IMR-90 (cell line): ENCODE measurements around the gene WFDC10A. TPM values are rescaled to one million over a fixed set of nuclear protein-coding genes. Genes with fewer than 3 reads are reported as not detected.

ENCODE experiments used
- ATAC-seq: fragments of 200-7000 bp; cut with Tn5 transposase; 2 replicates; pipeline ENCODE4 v1.9.1; 2020; ENCODE audit warnings: low read depth, mild to moderate bottlenecking, moderate library complexity
- BruUV-seq: library from RNA; stranded (reverse); fragments of 400-500 nt; replicated peaks from 2 replicates; lab custom pipeline; 2021; lab: Mats Ljungman, UMichigan
- CTCF ChIA-PET: fragments of 300-600 bp; formaldehyde crosslinking; extraction: SDS; loops from one replicate; lab custom pipeline; 2021; ENCODE audit warnings: antibody characterized with exemption; lab: Yijun Ruan, JAX
- POLR2A ChIA-PET: fragments of 300-600 bp; sonication (Branson Sonifier 250); formaldehyde crosslinking; loops from one replicate; lab custom pipeline; 2022; ENCODE audit warnings: antibody characterized with exemption; ENCODE audit not compliant: unreplicated experiment; lab: Charles Lee
- DNase-seq: peaks from one replicate; pipeline ENCODE4 v3.0.0; 2013
- H2AFZ ChIP-seq: replicated peaks from 2 replicates; pipeline ENCODE3; 2013; ENCODE audit warnings: low read length, mild to moderate bottlenecking; ENCODE audit not compliant: poor library complexity
- H2AK5ac ChIP-seq: 2 replicates; pipeline ENCODE4 v1.6.1; 2013; ENCODE audit warnings: low read depth, low read length, inconsistent platforms
- H2AK9ac ChIP-seq: replicated peaks from 2 replicates; pipeline ENCODE3; 2013; ENCODE audit warnings: mild to moderate bottlenecking, low read depth, low read length, moderate library complexity; ENCODE audit not compliant: poor library complexity
- H2BK120ac ChIP-seq: 2 replicates; pipeline ENCODE4 v1.6.1; 2013; ENCODE audit warnings: low read depth, low read length, inconsistent platforms
- H2BK15ac ChIP-seq: 3 replicates; pipeline ENCODE4 v1.6.1; 2013; ENCODE audit warnings: low read depth, low read length, inconsistent platforms
- H2BK20ac ChIP-seq: 2 replicates; pipeline ENCODE4 v1.6.1; 2013; ENCODE audit warnings: low read depth, mild to moderate bottlenecking, inconsistent platforms, low read length, moderate library complexity
- H2BK5ac ChIP-seq: 2 replicates; pipeline ENCODE4 v1.6.1; 2013; ENCODE audit warnings: mild to moderate bottlenecking, low read depth, low read length, inconsistent platforms; ENCODE audit not compliant: poor library complexity, severe bottlenecking
- H3K14ac ChIP-seq: replicated peaks from 2 replicates; pipeline ENCODE4 v1.6.1; 2013; ENCODE audit warnings: low read depth, low read length, inconsistent platforms
- H3K18ac ChIP-seq: 2 replicates; pipeline ENCODE4 v1.6.1; 2013; ENCODE audit warnings: low read depth, low read length, control low read depth
- H3K23ac ChIP-seq: 2 replicates; pipeline ENCODE4 v1.6.1; 2013; ENCODE audit warnings: low read depth, low read length, inconsistent platforms
- H3K27ac ChIP-seq: 2 replicates; pipeline ENCODE4 v1.5.1; 2013; ENCODE audit warnings: mild to moderate bottlenecking, control low read depth, low read length; ENCODE audit not compliant: insufficient read depth
- H3K27me3 ChIP-seq: 2 replicates; pipeline ENCODE4 v1.6.1; 2013; ENCODE audit warnings: low read length; ENCODE audit not compliant: control insufficient read depth, insufficient read depth
- H3K36me3 ChIP-seq: 2 replicates; pipeline ENCODE4 v1.6.1; 2013; ENCODE audit warnings: low read length, mixed read lengths; ENCODE audit not compliant: control insufficient read depth, insufficient read depth
- H3K4ac ChIP-seq: 2 replicates; pipeline ENCODE4 v1.6.1; 2013; ENCODE audit warnings: low read depth, low read length, inconsistent platforms
- H3K4me1 ChIP-seq: 2 replicates; pipeline ENCODE4 v1.6.1; 2013; ENCODE audit warnings: low read length, mixed read lengths; ENCODE audit not compliant: control insufficient read depth, insufficient read depth
- H3K4me2 ChIP-seq: 2 replicates; pipeline ENCODE4 v1.6.1; 2013; ENCODE audit warnings: low read depth, mild to moderate bottlenecking, control low read depth, low read length, moderate library complexity
- H3K4me3 ChIP-seq: 2 replicates; pipeline ENCODE4 v1.5.1; 2013; ENCODE audit warnings: low read depth, mild to moderate bottlenecking, control low read depth, low read length, moderate library complexity; ENCODE audit not compliant: insufficient read depth
- H3K56ac ChIP-seq: 2 replicates; pipeline ENCODE4 v1.6.1; 2013; ENCODE audit warnings: low read length, inconsistent platforms; ENCODE audit not compliant: insufficient read depth; ENCODE audit errors: extremely low read depth
- H3K79me1 ChIP-seq, 2 experiments: 2 replicates each; pipeline ENCODE4 v1.6.1; 2013; ENCODE audit warnings: low read length in 2 of 2, inconsistent platforms in 1 of 2, low read depth in 1 of 2
- H3K9ac ChIP-seq: 2 replicates; pipeline ENCODE4 v1.6.1; 2013; ENCODE audit warnings: low read depth, low read length, control low read depth
- H3K9me1 ChIP-seq: 2 replicates; pipeline ENCODE4 v1.6.1; 2013; ENCODE audit warnings: low read length, inconsistent platforms; ENCODE audit not compliant: insufficient read depth
- H3K9me3 ChIP-seq: 2 replicates; pipeline ENCODE4 v1.6.1; 2013; ENCODE audit warnings: low read length; ENCODE audit not compliant: control insufficient read depth, insufficient read depth
- H4K20me1 ChIP-seq: 2 replicates; pipeline ENCODE4 v1.6.1; 2013; ENCODE audit warnings: low read length, inconsistent platforms; ENCODE audit not compliant: insufficient read depth
- H4K5ac ChIP-seq: 2 replicates; pipeline ENCODE4 v1.6.1; 2013; ENCODE audit warnings: mild to moderate bottlenecking, low read depth, low read length, control low read depth
- H4K8ac ChIP-seq, 2 experiments: 2 replicates each; pipeline ENCODE4 v1.6.1; 2013; ENCODE audit warnings: low read depth in 2 of 2, low read length in 2 of 2, control low read depth in 1 of 2, inconsistent platforms in 1 of 2
- H4K91ac ChIP-seq: 2 replicates; pipeline ENCODE4 v1.6.1; 2013; ENCODE audit warnings: low read depth, low read length, inconsistent platforms; ENCODE audit not compliant: insufficient read depth
- BHLHE40 ChIP-seq: fragments of 150-350 bp; IDR thresholded peaks from 2 replicates; pipeline ENCODE4 v1.6.1; 2016; ENCODE audit warnings: mild to moderate bottlenecking, low read depth, low read length
- CEBPB ChIP-seq: IDR thresholded peaks from 2 replicates; pipeline ENCODE4 v1.6.1; 2012; ENCODE audit warnings: low read depth, low read length, improper control_type of control experiment
- CHD1 ChIP-seq: IDR thresholded peaks from 2 replicates; pipeline ENCODE4 v1.6.1; 2012; ENCODE audit warnings: low read depth, low read length, improper control_type of control experiment
- FOS ChIP-seq: fragments of 150-350 bp; IDR thresholded peaks from 2 replicates; pipeline ENCODE4 v1.6.1; 2016; ENCODE audit warnings: low read depth, low read length
- MAFK ChIP-seq: IDR thresholded peaks from 2 replicates; pipeline ENCODE4 v1.6.1; 2012; ENCODE audit warnings: low read depth, low read length, improper control_type of control experiment
- MAZ ChIP-seq: IDR thresholded peaks from 2 replicates; pipeline ENCODE4 v1.6.1; 2012; ENCODE audit warnings: low read depth, mild to moderate bottlenecking, low read length, improper control_type of control experiment, moderate library complexity, borderline replicate concordance
- MXI1 ChIP-seq: IDR thresholded peaks from 2 replicates; pipeline ENCODE4 v1.6.1; 2012; ENCODE audit warnings: low read depth, mild to moderate bottlenecking, low read length, moderate library complexity, borderline replicate concordance
- NFE2L2 ChIP-seq: fragments of 150-350 bp; IDR thresholded peaks from 2 replicates; pipeline ENCODE4 v1.6.1; 2016; ENCODE audit warnings: low read depth, mild to moderate bottlenecking, low read length
- POLR2A ChIP-seq: IDR thresholded peaks from 2 replicates; pipeline ENCODE4 v1.6.1; 2012; ENCODE audit warnings: mild to moderate bottlenecking, low read depth, low read length
- RAD21 ChIP-seq: IDR thresholded peaks from 2 replicates; pipeline ENCODE4 v1.6.1; 2012; ENCODE audit warnings: low read length, improper control_type of control experiment
- RCOR1 ChIP-seq: IDR thresholded peaks from 2 replicates; pipeline ENCODE4 v1.6.1; 2012; ENCODE audit warnings: mild to moderate bottlenecking, low read length, improper control_type of control experiment; ENCODE audit not compliant: insufficient replicate concordance
- RFX5 ChIP-seq: IDR thresholded peaks from 2 replicates; pipeline ENCODE4 v1.8.0; 2012; ENCODE audit warnings: low read depth, mild to moderate bottlenecking, low read length, moderate library complexity
- SMC3 ChIP-seq: fragments of 150-350 bp; IDR thresholded peaks from 2 replicates; pipeline ENCODE4 v1.6.1; 2016; ENCODE audit warnings: low read depth, mild to moderate bottlenecking, antibody characterized with exemption, low read length, moderate library complexity
- dilution Hi-C: fragments of 300-500 bp; cut with HindIII; formaldehyde crosslinking; loops from one replicate; pipeline ENCODE4 v1.14.3; 2018; ENCODE audit warnings: low sequenced_read_pairs; ENCODE audit not compliant: unreplicated experiment
- in situ Hi-C: fragments of 300-500 bp; cut with MboI; formaldehyde crosslinking; loops from 3 replicates; pipeline ENCODE4 v1.14.3; 2019; ENCODE audit warnings: low sequenced_read_pairs, inconsistent platforms, mixed read lengths
- intact Hi-C: fragments of 100-400 bp; cut with micrococcal nuclease; formaldehyde crosslinking; loops from 2 replicates; pipeline ENCODE4 v1.10.0; 2022
- polyA plus RNA-seq, 3 experiments: library from polyadenylated mRNA; depleted of rRNA; stranded (reverse); fragments of >200 nt; gene quantifications; 2 replicates each; pipeline ENCODE4 v1.2.3, GENCODE V29; 2012; ENCODE audit warnings: low replicate concordance in 1 of 3
- total RNA-seq: library from RNA; depleted of rRNA; stranded (reverse); fragments of >200 nt; gene quantifications from 2 replicates; pipeline ENCODE4 v1.2.3, GENCODE V29; 2012
- TF ChIP-seq, protein P1 (sequence below): fragments of 150-350 bp; IDR thresholded peaks from 2 replicates; pipeline ENCODE4 v1.6.1; 2017; ENCODE audit warnings: mild to moderate bottlenecking, antibody characterized with exemption, low read length, low read depth
- TF ChIP-seq, protein P2 (sequence below): conservative IDR thresholded peaks from 2 replicates; pipeline ENCODE4 v1.5.1; 2012; ENCODE audit warnings: mild to moderate bottlenecking, low read depth, low read length, improper control_type of control experiment
- TF ChIP-seq, protein P3 (sequence below): fragments of 150-350 bp; IDR thresholded peaks from 2 replicates; pipeline ENCODE4 v1.6.1; 2016; ENCODE audit warnings: low read depth, mild to moderate bottlenecking, low read length, moderate library complexity, borderline replicate concordance

WFDC10A gene
- total and polyA plus RNA-seq, 2 of the 4 experiments (the other 2 are of a cell fraction): not detected

DNA sequence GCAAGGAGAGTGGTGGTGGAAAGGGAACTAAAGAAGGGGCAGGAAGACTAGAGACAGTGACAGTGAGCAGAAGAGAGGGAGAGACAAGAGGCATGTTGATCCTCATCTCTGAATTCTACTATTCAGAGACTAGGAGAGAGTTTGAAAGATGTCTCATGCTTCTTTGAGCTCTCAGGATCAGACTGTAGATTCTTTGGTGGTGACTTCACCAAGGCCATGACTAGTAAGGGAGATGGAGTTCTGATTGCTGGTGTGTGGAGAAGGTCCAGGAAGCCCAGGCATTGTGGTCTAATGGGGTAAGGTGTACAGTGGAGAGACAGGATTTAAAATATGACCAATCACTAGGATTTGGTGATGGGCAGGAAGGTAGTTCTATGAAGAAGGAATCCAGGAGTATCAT lies 832 bp downstream of the WFDC10A start:
- in situ Hi-C loops (no loop called here), intact Hi-C loops (no loop called here), dilution Hi-C loops (no loop called here)
- H2BK5ac ChIP-seq: no peak overlapping the region
- H3K18ac ChIP-seq: no peak overlapping the region
- H4K20me1 ChIP-seq: no peaks in the 10 kb centered on the region
- no peak overlapping the region for H3K56ac ChIP-seq
- TF ChIP-seq, protein P1, sequence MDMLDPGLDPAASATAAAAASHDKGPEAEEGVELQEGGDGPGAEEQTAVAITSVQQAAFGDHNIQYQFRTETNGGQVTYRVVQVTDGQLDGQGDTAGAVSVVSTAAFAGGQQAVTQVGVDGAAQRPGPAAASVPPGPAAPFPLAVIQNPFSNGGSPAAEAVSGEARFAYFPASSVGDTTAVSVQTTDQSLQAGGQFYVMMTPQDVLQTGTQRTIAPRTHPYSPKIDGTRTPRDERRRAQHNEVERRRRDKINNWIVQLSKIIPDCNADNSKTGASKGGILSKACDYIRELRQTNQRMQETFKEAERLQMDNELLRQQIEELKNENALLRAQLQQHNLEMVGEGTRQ: no peak
- TF ChIP-seq FOS (no peak), NFE2L2 (no peak), MXI1 (no peak), CHD1 (no peak), RAD21 (no peak), SMC3 (no peak), BHLHE40 (no peak), POLR2A (no peak), RCOR1 (no peak), MAZ (no peak), MAFK (no peak), RFX5 (no peak), CEBPB (no peak)
- TF ChIP-seq, protein P2, sequence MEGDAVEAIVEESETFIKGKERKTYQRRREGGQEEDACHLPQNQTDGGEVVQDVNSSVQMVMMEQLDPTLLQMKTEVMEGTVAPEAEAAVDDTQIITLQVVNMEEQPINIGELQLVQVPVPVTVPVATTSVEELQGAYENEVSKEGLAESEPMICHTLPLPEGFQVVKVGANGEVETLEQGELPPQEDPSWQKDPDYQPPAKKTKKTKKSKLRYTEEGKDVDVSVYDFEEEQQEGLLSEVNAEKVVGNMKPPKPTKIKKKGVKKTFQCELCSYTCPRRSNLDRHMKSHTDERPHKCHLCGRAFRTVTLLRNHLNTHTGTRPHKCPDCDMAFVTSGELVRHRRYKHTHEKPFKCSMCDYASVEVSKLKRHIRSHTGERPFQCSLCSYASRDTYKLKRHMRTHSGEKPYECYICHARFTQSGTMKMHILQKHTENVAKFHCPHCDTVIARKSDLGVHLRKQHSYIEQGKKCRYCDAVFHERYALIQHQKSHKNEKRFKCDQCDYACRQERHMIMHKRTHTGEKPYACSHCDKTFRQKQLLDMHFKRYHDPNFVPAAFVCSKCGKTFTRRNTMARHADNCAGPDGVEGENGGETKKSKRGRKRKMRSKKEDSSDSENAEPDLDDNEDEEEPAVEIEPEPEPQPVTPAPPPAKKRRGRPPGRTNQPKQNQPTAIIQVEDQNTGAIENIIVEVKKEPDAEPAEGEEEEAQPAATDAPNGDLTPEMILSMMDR: no peak
- TF ChIP-seq, protein P3, sequence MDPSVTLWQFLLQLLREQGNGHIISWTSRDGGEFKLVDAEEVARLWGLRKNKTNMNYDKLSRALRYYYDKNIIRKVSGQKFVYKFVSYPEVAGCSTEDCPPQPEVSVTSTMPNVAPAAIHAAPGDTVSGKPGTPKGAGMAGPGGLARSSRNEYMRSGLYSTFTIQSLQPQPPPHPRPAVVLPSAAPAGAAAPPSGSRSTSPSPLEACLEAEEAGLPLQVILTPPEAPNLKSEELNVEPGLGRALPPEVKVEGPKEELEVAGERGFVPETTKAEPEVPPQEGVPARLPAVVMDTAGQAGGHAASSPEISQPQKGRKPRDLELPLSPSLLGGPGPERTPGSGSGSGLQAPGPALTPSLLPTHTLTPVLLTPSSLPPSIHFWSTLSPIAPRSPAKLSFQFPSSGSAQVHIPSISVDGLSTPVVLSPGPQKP: no peak
- DNase-seq (no peak), ATAC-seq (no peak)
- no peak overlapping the region for H2BK20ac ChIP-seq
- H3K4me2 ChIP-seq: no peak overlapping the region
- no peak overlapping the region for H3K4ac ChIP-seq
- no peak overlapping the region for H3K9ac ChIP-seq
- no peaks in the 10 kb centered on the region for H3K36me3 ChIP-seq
- H2BK15ac ChIP-seq: no peak overlapping the region
- H2AK9ac ChIP-seq: no peak overlapping the region
- no peak overlapping the region for H4K91ac ChIP-seq
- H3K27ac ChIP-seq: no peak overlapping the region
- H3K23ac ChIP-seq: no peak overlapping the region
- H2AFZ ChIP-seq: no peak overlapping the region
- no TSS peak for BruUV-seq
- H3K9me1 ChIP-seq: no peaks in the 10 kb centered on the region
- no peaks in the 10 kb centered on the region for H3K4me1 ChIP-seq
- POLR2A ChIA-PET: no interaction called here
- H3K9me3 ChIP-seq: no peaks in the 10 kb centered on the region
- CTCF ChIA-PET: interaction anchor here (0.6 to 1.3 kb wide), 2 partner anchors 28 to 50 kb away, joined by 4 to 7 read pairs; no protein-coding TSS in a partner anchor
- no peak overlapping the region for H2AK5ac ChIP-seq
- no peak overlapping the region for H4K5ac ChIP-seq
- no peak overlapping the region for H3K4me3 ChIP-seq
- no peak overlapping the region for H2BK120ac ChIP-seq
- no peaks in the 10 kb centered on the region for H3K27me3 ChIP-seq
- no peak overlapping the region for H3K14ac ChIP-seq
- no peak overlapping the region for H4K8ac ChIP-seq
- H3K79me1 ChIP-seq: no peaks in the 10 kb centered on the region
